SW 1271 (cell line): Measurements from ENCODE around the gene SNX32.

Experiments used
- DNase-seq, 2 experiments: peaks; one replicate each; lab custom pipeline; 2025; lab: John Stamatoyannopoulos, UW

Gene SNX32

GRCh38 chr11:65857500-65857852, 23.7 kb downstream of the SNX32 start:
- DNase-seq = no peak

GRCh38 chr11:65857853-65858680, 24.3 kb downstream of the SNX32 start, which contains the start of gene CFL1:
TSS of gene CFL1 (minus strand) at chr11:65858180. CDS start at chr11:65858099, 81 bp downstream.
- DNase-seq = peak; percentile 88 to 94

- no peak for DNase-seq
These were observed 24.9 kb downstream of the SNX32 start for GRCh38 chr11:65858681-65859087.

GRCh38 chr11:65859095-65859811, 25.5 kb downstream of the SNX32 start:
- peak; percentile 91 to 95 for DNase-seq

GRCh38 chr11:65859812-65860277, 26.1 kb downstream of the SNX32 start:
- DNase-seq = no peak

- DNase-seq = peak; percentile 97 to 98
These were observed 26.8 kb downstream of the SNX32 start, which contains the start of gene MUS81 for GRCh38 chr11:65860278-65861164. TSS of gene MUS81 (plus strand) at chr11:65860433. CDS start at chr11:65860754, 321 bp downstream.

GRCh38 chr11:65861165-65861505, 27.4 kb downstream of the SNX32 start:
- no peak for DNase-seq

GRCh38 chr11:65861533-65862183, 27.9 kb downstream of the SNX32 start:
- DNase-seq = no peak

GRCh38 chr11:65862191-65862735, 28.5 kb downstream of the SNX32 start:
- no peak for DNase-seq

GRCh38 chr11:65862941-65863888, 29.5 kb downstream of the SNX32 start:
- DNase-seq = no peak

GRCh38 chr11:65863889-65864705, 30.3 kb downstream of the SNX32 start:
- no peak for DNase-seq

GRCh38 chr11:65864706-65865471, 31.1 kb downstream of the SNX32 start:
- no peak for DNase-seq

GRCh38 chr11:65865550-65866172, 31.9 kb downstream of the SNX32 start:
- DNase-seq = no peak

GRCh38 chr11:65866509-65867283, 32.9 kb downstream of the SNX32 start:
- no peak for DNase-seq

- DNase-seq = no peak
These were observed 33.7 kb downstream of the SNX32 start for GRCh38 chr11:65867284-65868071.

- no peak for DNase-seq
These were observed 34.4 kb downstream of the SNX32 start for GRCh38 chr11:65868076-65868667.
